ENCODE measurements around the gene TXNL4A. TPM values are rescaled to one million over a fixed set of nuclear protein-coding genes. Genes with fewer than 3 reads are reported as not detected.

TXNL4A gene
- total RNA-seq, 2 experiments from 2014 or later = 55.0 to 55.7 TPM

DNA sequence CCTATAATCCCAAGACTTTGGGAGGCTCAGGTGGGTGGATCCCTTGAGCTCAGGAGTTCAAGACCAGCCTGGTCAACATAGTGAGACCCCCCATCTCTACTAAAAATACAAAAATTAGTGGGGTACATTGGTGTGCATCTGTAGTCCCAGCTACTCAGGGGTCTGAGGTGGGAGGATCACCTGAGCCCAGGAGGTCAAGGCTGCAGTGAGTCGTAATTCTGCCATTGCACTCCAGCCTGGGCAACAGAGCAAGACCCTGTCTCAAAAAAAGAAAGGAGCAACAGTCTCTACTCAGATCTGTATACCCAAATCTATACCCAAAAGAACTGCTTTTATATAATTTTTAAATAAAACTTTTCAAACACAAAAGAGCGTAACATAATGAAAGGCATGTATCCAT is 29.4 kb downstream of the TXNL4A start:
- no peaks in the 10 kb centered on the region for H3K9me3 ChIP-seq (ENCODE audit: control insufficient read depth in 1 of 2, insufficient read depth in 1 of 2, low read length in 2 of 2)
- Mint-ChIP-seq H3K36me3 (ENCODE audit: low read depth) (no peaks in the 10 kb centered on the region), H3K4me1 (ENCODE audit: low read depth) (peaks cover 30% of the 10 kb centered on the region), H3K9me3 (no peaks in the 10 kb centered on the region), H3K4me3 (no peak overlapping the region), H3K27ac (no peak overlapping the region), H3K27me3 (peaks cover 4% of the 10 kb centered on the region)
- peaks cover 35% of the 10 kb centered on the region for H3K4me1 ChIP-seq (ENCODE audit: insufficient read depth, low read length)
- CTCF ChIA-PET = interaction anchor here (1.2 kb wide), 1 partner anchor 9 kb away, joined by 3 read pairs; no protein-coding TSS in a partner anchor
- no peak overlapping the region for H3K4me3 ChIP-seq (ENCODE audit: low read length)
- DNase-seq (no peak), ATAC-seq (ENCODE audit: poor library complexity) (no peak)
- H3K36me3 ChIP-seq (ENCODE audit: insufficient read depth, low read length) = no peaks in the 10 kb centered on the region
- intact Hi-C loops (cut with DNase I, micrococcal nuclease) = loop anchor here in 1 of 2 experiments (10.0 kb wide), 1 partner anchor 894 kb away; the partner anchor contains the start of gene ATP9B
- POLR2A ChIA-PET = interaction anchor here (1.1 to 1.2 kb wide), 2 partner anchors 7 to 75 kb away, joined by 3 to 6 read pairs; partner anchors contain the start of gene SLC66A2
- no peaks in the 10 kb centered on the region for H3K27me3 ChIP-seq (ENCODE audit: control insufficient read depth in 1 of 2, insufficient read depth in 2 of 2, low read length in 2 of 2)
- H3K27ac ChIP-seq (ENCODE audit: low read depth in 1 of 2, low read length in 2 of 2) = no peak overlapping the region
- TF ChIP-seq, protein P1, sequence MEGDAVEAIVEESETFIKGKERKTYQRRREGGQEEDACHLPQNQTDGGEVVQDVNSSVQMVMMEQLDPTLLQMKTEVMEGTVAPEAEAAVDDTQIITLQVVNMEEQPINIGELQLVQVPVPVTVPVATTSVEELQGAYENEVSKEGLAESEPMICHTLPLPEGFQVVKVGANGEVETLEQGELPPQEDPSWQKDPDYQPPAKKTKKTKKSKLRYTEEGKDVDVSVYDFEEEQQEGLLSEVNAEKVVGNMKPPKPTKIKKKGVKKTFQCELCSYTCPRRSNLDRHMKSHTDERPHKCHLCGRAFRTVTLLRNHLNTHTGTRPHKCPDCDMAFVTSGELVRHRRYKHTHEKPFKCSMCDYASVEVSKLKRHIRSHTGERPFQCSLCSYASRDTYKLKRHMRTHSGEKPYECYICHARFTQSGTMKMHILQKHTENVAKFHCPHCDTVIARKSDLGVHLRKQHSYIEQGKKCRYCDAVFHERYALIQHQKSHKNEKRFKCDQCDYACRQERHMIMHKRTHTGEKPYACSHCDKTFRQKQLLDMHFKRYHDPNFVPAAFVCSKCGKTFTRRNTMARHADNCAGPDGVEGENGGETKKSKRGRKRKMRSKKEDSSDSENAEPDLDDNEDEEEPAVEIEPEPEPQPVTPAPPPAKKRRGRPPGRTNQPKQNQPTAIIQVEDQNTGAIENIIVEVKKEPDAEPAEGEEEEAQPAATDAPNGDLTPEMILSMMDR (IDR thresholded peaks at IDR 0.05) = no peak

DNA sequence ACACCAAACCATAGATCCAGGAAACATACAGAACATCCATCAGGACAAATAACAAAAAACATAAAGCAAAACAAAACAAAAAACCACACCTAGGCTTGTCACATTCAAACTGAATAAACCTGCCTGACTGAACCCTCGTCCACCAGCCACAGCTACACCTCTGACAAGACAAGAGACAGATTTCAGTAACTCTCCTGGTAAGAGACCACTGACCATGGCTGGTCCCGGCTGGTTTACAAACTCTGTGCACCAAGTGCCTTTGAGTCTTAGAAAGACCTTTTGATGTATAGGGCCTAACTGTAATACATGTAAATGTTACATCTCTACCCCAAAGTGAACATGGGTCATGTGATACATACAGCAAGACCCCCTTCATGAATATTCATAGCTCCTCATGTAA is 32.1 kb downstream of the TXNL4A start:
- ChIA-PET CTCF (no interaction called here), POLR2A (no interaction called here)
- Mint-ChIP-seq H3K4me3 (peak overlapping the region; percentile 27), H3K27me3 (no peaks in the 10 kb centered on the region), H3K4me1 (ENCODE audit: low read depth) (peaks cover 16% of the 10 kb centered on the region), H3K36me3 (ENCODE audit: low read depth) (no peaks in the 10 kb centered on the region), H3K9me3 (no peaks in the 10 kb centered on the region), H3K27ac (no peak overlapping the region)
- Histone ChIP-seq H3K4me1 (ENCODE audit: insufficient read depth, low read length) (peaks cover 24% of the 10 kb centered on the region), H3K27me3 (ENCODE audit: control insufficient read depth in 1 of 2, insufficient read depth in 2 of 2, low read length in 2 of 2) (no peaks in the 10 kb centered on the region), H3K4me3 (ENCODE audit: low read length) (no peak overlapping the region), H3K9me3 (ENCODE audit: control insufficient read depth in 1 of 2, insufficient read depth in 1 of 2, low read length in 2 of 2) (no peaks in the 10 kb centered on the region), H3K27ac (ENCODE audit: low read depth in 1 of 2, low read length in 2 of 2) (no peak overlapping the region), H3K36me3 (ENCODE audit: insufficient read depth, low read length) (no peaks in the 10 kb centered on the region)
- ATAC-seq (ENCODE audit: poor library complexity) (no peak), DNase-seq (no peak)
- TF ChIP-seq, protein P1 (IDR thresholded peaks at IDR 0.05) = no peak
- intact Hi-C loops (cut with DNase I, micrococcal nuclease) = loop anchor here in 1 of 2 experiments (10.0 kb wide), 1 partner anchor 891 kb away; the partner anchor contains the start of gene ATP9B

DNA sequence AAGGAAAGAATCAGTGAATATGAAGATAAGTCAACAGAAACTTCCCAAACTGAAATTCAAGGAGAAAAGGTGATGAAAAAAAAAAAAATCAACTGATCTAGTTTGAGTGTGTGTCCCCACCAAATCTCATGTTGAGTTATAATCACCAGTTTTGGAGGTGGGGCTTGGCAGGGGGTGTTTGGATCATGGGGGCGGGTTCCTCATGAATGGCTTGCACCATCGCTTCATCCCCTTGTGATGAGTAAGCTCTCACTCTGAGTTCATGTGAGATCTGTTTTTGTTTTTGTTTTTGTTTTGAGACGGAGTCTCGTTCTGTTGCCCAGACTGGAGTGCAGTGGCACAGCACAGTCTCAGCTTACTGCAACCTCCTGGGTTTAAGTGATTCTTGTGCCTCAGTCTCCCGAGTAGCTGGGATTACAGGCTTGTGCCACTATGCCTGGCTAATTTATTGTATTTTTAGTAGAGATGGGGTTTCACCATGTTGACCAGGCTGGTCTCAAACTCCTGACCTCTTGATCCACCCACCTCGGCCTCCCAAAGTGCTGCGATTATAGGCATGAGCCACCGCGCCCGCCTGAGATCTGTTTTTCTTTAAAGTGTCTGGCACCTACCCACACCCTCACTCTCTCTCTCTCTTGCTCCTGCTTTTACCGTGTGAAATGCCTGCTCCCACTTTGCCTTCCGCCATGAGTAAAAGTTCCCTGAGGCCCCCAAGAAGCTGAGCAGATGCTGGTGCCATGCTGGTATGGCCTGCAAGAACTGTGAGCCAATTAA is 32.9 kb downstream of the TXNL4A start:
- Histone ChIP-seq H3K27me3 (ENCODE audit: control insufficient read depth in 1 of 2, insufficient read depth in 2 of 2, low read length in 2 of 2) (no peaks in the 10 kb centered on the region), H3K4me1 (ENCODE audit: insufficient read depth, low read length) (peaks cover 19% of the 10 kb centered on the region), H3K27ac (ENCODE audit: low read depth in 1 of 2, low read length in 2 of 2) (no peak overlapping the region), H3K36me3 (ENCODE audit: insufficient read depth, low read length) (no peaks in the 10 kb centered on the region), H3K4me3 (ENCODE audit: low read length) (no peak overlapping the region), H3K9me3 (ENCODE audit: control insufficient read depth in 1 of 2, insufficient read depth in 1 of 2, low read length in 2 of 2) (no peaks in the 10 kb centered on the region)
- H3K36me3 Mint-ChIP-seq (ENCODE audit: low read depth) = peaks cover 1% of the 10 kb centered on the region
- TF ChIP-seq, protein P1 (IDR thresholded peaks at IDR 0.05) = no peak
- H3K9me3 Mint-ChIP-seq = no peaks in the 10 kb centered on the region
- ChIA-PET POLR2A (no interaction called here), CTCF (no interaction called here)
- ATAC-seq (ENCODE audit: poor library complexity) (no peak), DNase-seq (no peak)
- intact Hi-C loops (cut with DNase I, micrococcal nuclease) = loop anchor here in 1 of 2 experiments (10.0 kb wide), 1 partner anchor 891 kb away; the partner anchor contains the start of gene ATP9B
- no peak overlapping the region for H3K27ac Mint-ChIP-seq
- H3K4me3 Mint-ChIP-seq = no peak overlapping the region
- peaks cover 11% of the 10 kb centered on the region for H3K4me1 Mint-ChIP-seq (ENCODE audit: low read depth)
- no peaks in the 10 kb centered on the region for H3K27me3 Mint-ChIP-seq

Measured in CD4-positive, alpha-beta T cell (primary cell).